ENCODE data around the gene SULF2.
A peak's percentile ranks its signal among the peaks of the same experiment; 100 is the strongest.

The SULF2 gene

DNA sequence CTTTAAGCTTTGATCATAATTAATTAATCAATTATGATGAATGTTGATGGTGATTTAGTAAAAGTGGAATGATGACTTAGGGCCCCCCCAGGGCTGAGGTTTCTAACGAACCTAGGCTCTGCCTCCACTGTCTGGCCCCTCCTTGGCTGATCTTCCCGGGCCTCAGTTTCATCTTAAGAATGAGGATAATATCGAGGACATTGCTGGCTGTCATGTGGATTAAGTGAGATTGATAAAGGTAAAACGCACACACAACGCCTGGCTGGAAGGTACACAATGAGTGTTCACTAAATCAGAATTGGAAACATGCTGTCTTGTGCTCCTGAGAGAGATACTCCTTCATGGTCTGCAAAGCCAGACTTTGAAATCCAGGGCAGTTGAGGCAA lies 5.3 kb upstream of the SULF2 start:
- H3K4me1 ChIP-seq (ENCODE audit: control insufficient read depth, insufficient read depth, low read length): no peaks in the 10 kb centered on the region

DNA sequence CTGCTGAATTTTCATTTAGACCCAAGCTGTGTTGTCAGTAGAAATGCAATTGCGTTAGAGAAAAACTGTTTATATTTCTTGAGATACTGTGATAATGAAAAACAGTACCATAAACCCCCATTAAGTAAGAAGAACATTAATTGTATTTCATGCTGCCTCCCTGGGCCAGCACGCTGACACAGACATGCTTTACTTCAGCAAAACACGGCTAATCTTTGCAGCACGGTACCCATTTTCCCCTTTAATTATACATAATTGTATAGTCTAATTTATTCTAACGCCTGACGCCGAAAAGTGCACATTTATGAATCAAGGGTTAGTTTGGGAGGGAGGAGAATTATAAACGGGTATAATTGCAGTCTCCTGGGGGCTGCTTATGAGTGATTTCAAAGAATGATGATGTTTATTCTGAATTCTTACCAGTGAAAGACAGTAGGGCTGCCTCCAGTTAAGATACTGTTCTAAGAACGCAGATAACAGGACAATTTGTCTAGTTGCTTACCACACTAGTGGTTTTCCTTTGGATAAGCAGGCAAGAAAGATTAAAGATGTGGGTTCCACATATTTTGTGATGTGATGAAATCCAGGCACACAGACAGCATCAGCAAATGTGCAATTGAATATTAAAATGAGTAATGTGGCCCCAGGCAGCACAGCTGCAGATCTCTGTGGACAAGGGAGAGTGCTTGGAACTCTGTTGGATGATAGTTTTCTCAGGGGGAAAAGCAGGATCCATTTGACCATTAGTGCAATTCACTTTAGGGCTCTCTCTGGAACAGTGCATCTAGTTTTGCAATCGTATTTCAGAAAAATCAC lies 4.7 kb upstream of the SULF2 start:
- Histone ChIP-seq H3K4me1 (ENCODE audit: control insufficient read depth, insufficient read depth, low read length) (no peaks in the 10 kb centered on the region), H3K9ac (ENCODE audit: low read depth, low read length) (no peak overlapping the region), H3K27me3 (ENCODE audit: control insufficient read depth, insufficient read depth, low read length) (peaks cover 14% of the 10 kb centered on the region), H3K4me3 (ENCODE audit: low read depth, low read length) (no peak overlapping the region), H3K36me3 (ENCODE audit: control insufficient read depth, insufficient read depth, low read length) (no peaks in the 10 kb centered on the region), H3K9me3 (ENCODE audit: control insufficient read depth, insufficient read depth, low read length) (no peaks in the 10 kb centered on the region)

More for the DNA sequence above, 5.3 kb upstream of the SULF2 start:
- Histone ChIP-seq H3K36me3 (ENCODE audit: control insufficient read depth, insufficient read depth, low read length) (no peaks in the 10 kb centered on the region), H3K9ac (ENCODE audit: low read depth, low read length) (no peak overlapping the region), H3K9me3 (ENCODE audit: control insufficient read depth, insufficient read depth, low read length) (no peaks in the 10 kb centered on the region), H3K27me3 (ENCODE audit: control insufficient read depth, insufficient read depth, low read length) (peaks cover 14% of the 10 kb centered on the region), H3K4me3 (ENCODE audit: low read depth, low read length) (no peak overlapping the region)

DNA sequence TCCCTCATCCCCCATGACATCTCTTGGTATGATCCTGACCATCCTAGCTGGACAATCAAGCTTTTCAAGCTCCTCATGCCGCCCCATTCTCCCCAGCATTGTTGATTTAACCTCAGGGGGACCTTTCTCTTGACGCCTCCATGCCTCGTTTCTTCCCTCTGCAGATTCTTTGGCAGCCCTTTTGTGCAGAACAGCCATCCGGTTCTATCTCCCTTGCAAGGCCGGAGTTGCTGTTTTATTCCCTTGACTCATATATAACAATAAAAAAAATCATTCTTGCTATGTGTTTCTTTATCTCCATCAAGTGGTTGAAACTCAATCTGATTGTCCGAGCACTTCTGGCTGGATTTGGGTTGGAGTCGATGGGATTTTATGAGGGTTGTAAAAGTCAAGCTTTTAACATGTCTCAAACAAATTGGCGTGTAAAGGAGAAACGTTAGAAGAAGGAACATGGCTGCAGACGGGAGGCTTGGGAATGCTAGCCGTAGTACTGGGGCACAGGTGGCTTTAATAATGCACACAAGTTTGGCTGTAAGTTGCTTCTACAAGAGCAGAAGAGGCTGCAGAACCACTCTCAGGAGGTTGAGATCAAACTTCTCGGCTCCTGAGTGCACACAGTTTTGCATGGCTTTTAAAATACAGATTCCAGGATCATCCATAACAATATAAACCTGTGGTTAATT lies 3.9 kb upstream of the SULF2 start:
- H3K9me3 ChIP-seq (ENCODE audit: control insufficient read depth, insufficient read depth, low read length): no peaks in the 10 kb centered on the region
- H3K4me1 ChIP-seq (ENCODE audit: control insufficient read depth, insufficient read depth, low read length): no peaks in the 10 kb centered on the region
- H3K36me3 ChIP-seq (ENCODE audit: control insufficient read depth, insufficient read depth, low read length): no peaks in the 10 kb centered on the region
- H3K27me3 ChIP-seq (ENCODE audit: control insufficient read depth, insufficient read depth, low read length): peaks cover 20% of the 10 kb centered on the region
- H3K9ac ChIP-seq (ENCODE audit: low read depth, low read length): no peak overlapping the region
- H3K4me3 ChIP-seq (ENCODE audit: low read depth, low read length): no peak overlapping the region

DNA sequence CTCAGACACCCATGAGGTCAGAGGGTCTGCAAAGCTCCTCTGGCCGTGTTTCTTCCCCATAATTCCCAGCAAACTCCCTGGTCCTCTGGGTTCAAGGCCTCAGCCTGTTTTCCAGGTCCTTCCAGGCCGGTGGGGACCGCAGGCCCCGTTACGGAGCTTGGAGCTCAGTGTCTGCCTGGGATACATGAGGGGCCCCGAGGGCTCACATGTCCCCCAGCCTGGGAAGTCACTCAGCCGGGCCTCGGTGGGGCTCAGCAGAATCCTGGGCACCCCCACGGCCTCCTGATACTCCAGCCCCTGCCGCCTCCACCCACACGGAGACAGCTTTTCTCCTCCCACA lies 3.4 kb upstream of the SULF2 start:
- H3K4me3 ChIP-seq (ENCODE audit: low read depth, low read length): no peak overlapping the region
- peaks cover 25% of the 10 kb centered on the region for H3K27me3 ChIP-seq (ENCODE audit: control insufficient read depth, insufficient read depth, low read length)
- no peaks in the 10 kb centered on the region for H3K36me3 ChIP-seq (ENCODE audit: control insufficient read depth, insufficient read depth, low read length)
- H3K9me3 ChIP-seq (ENCODE audit: control insufficient read depth, insufficient read depth, low read length): no peaks in the 10 kb centered on the region
- no peak overlapping the region for H3K9ac ChIP-seq (ENCODE audit: low read depth, low read length)
- no peaks in the 10 kb centered on the region for H3K4me1 ChIP-seq (ENCODE audit: control insufficient read depth, insufficient read depth, low read length)

DNA sequence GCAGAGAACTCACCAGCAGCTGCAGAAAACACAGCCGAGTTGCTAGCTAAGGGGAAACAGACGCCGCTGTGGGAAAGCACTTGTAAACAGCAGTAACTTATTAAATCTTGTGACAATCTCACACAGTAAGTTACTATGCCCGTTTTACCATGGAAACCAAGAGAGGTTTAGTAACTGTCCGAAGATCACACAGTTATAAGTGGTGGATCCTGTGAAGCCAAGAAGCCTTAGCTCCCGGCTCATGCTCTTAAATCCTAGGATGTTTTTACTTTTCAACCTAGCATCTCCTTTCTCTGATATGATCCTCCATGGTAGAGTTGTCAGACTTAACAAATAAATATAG lies 1.5 kb upstream of the SULF2 start:
- Histone ChIP-seq H3K36me3 (ENCODE audit: control insufficient read depth, insufficient read depth, low read length) (no peaks in the 10 kb centered on the region), H3K9ac (ENCODE audit: low read depth, low read length) (no peak overlapping the region), H3K4me3 (ENCODE audit: low read depth, low read length) (peak overlapping the region; percentile 79), H3K9me3 (ENCODE audit: control insufficient read depth, insufficient read depth, low read length) (no peaks in the 10 kb centered on the region), H3K4me1 (ENCODE audit: control insufficient read depth, insufficient read depth, low read length) (peaks cover 2% of the 10 kb centered on the region), H3K27me3 (ENCODE audit: control insufficient read depth, insufficient read depth, low read length) (peaks cover 34% of the 10 kb centered on the region)

DNA sequence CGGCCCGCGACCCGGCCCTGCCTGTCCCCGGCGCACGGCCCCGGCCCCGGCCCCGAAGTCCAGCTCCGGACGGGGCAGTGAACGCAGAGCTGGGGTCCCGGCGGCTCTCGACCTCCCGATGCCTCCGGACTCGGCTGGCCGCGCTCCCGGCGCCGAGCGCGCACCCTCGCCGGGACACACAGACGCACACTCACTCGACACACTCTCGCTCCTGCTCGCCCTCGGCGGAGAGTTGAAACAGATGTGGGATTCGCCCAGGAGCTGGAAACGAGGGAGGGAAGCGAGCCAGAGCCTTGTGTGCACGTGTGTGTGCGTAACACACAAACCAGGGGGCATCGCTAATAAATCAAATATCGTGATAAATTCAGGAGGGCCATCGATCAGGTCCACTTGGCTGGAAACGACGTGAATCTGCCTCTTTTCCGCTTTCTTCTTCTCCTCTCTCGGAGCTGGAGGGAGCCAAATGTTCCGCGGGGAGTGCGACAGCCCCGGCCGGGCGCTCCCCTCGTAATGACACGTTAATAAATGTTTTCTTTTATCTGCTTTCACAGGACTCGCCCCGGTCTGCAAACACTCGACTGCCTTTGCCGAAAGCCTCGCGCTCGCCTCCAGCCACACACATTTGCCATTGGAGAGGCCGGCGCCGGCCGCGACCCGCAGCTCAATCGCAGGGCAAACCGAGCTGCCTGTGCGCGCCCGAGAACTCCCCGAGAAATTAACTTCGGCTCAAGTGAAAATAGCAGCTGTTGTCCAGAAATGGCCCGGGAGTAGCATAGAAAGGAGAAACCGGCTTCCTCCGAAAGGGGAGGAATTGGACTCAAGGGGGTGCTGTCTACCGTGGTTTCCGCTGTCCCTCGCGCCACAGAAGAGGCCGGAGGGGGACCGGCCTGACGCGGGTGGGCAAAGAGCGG lies 828 bp upstream of the SULF2 start:
- no peaks in the 10 kb centered on the region for H3K36me3 ChIP-seq (ENCODE audit: control insufficient read depth, insufficient read depth, low read length)
- H3K9me3 ChIP-seq (ENCODE audit: control insufficient read depth, insufficient read depth, low read length): no peaks in the 10 kb centered on the region
- peaks cover 34% of the 10 kb centered on the region for H3K27me3 ChIP-seq (ENCODE audit: control insufficient read depth, insufficient read depth, low read length)
- H3K4me3 ChIP-seq (ENCODE audit: low read depth, low read length): peak overlapping the region; percentile 79
- H3K9ac ChIP-seq (ENCODE audit: low read depth, low read length): peak overlapping the region; percentile 47
- H3K4me1 ChIP-seq (ENCODE audit: control insufficient read depth, insufficient read depth, low read length): peaks cover 2% of the 10 kb centered on the region

DNA sequence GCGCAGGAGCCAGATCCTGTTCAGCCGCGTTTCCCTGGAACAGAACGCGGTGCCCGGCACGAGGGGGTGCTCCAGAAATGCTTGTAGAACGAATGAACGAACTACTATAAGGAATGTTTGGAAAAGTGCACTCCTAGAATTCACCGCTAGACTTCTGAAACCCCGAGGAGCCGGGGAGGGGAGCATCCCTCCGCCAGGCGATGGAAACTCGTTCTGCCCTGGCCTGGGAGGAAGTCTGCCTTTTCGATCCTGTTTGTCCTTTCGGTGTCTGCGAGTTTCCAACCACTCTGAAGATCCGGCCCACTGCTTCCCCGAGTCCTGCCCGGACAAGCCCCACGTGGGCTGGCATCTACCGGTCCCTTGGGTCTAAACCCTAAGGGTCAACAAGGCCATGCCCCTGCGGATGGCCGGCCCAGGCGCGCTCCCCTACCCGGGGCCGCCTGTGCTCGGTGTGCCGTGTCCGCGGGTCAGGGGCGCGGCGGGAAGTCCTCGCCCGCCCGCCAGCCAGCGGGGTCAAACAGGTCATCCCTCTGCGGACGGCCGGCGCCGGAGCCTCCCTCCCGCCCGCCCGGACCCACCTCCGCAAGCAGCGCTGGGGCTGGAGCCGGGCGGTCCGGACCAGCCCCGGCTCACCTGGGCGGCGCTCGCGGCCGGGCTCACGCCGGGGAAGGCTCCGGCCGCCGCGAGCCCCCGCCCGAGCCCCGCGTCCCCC lies 526 bp downstream of the SULF2 start:
- no peaks in the 10 kb centered on the region for H3K9me3 ChIP-seq (ENCODE audit: control insufficient read depth, insufficient read depth, low read length)
- H3K4me3 ChIP-seq (ENCODE audit: low read depth, low read length): peak overlapping the region; percentile 75
- peaks cover 34% of the 10 kb centered on the region for H3K27me3 ChIP-seq (ENCODE audit: control insufficient read depth, insufficient read depth, low read length)
- no peaks in the 10 kb centered on the region for H3K36me3 ChIP-seq (ENCODE audit: control insufficient read depth, insufficient read depth, low read length)
- peaks cover 2% of the 10 kb centered on the region for H3K4me1 ChIP-seq (ENCODE audit: control insufficient read depth, insufficient read depth, low read length)
- H3K9ac ChIP-seq (ENCODE audit: low read depth, low read length): peak overlapping the region; percentile 3

DNA sequence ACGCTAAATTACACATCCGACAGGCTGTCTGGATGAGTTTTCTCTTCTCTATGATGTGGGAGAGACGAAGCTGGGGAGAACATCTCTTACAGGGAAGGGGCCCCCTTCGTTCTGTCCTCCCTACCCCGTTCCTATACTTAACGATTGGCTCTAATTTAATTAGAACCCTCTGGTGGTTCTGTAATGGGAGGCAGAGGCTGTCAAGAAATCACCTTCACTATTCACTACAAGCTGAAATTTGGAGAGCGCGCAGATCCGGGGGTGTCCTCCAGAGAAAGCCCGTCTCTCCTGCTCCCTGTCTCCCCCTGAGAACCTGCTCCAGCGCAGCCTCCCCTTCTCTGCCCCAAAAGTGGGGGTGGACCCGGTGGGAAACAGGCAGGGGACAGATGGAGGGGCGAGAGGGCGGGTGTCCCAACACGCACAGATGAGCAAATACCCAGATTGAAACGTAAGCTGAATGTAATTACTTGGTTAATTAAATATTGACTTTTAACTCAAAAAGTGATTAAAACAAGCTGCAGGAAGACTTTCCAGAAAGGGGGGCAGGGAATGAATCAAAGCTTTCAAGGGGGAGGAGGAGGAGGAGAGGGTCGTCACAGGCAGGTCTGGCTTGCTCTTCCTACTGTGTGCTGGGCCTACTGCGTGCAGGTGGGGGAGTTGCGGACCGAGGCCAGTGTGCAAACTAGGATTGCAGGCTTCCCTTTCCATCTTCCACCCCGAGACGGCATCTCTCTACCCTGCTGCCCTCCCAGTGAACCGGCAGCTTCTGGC lies 1.3 kb downstream of the SULF2 start:
- peak overlapping the region; percentile 75 for H3K4me3 ChIP-seq (ENCODE audit: low read depth, low read length)

DNA sequence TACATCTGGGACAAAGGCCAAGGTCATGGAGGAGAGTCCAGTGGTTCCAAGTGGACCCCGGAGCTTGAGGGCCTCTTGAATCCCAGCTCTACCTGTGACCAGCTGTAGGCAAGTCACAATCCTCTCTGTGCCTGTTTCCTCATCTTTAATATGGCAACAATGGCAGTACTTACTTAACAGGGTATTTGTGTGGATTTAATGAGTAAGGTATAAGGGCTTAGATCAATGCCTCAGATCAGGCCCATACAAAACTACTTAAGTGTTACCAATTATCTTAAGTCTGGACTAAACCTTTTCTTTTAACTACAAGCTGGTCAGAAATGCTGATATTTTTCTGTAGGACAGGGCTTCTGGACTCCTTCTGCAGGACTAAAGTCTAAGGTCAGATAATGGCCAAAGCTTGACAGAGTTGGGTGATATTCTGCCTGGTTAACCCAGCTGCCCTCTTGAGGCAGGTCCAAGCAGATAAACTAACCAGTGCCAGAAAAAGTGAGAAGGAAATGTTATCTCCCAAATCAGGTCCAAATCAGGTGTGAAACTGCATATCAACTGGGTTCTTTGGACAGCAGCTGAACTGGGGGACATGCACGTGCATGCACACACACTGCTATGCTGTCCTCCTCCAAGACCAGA lies 2.2 kb downstream of the SULF2 start:
- Histone ChIP-seq H3K36me3 (ENCODE audit: control insufficient read depth, insufficient read depth, low read length) (no peaks in the 10 kb centered on the region), H3K27me3 (ENCODE audit: control insufficient read depth, insufficient read depth, low read length) (peaks cover 34% of the 10 kb centered on the region), H3K9ac (ENCODE audit: low read depth, low read length) (no peak overlapping the region), H3K9me3 (ENCODE audit: control insufficient read depth, insufficient read depth, low read length) (no peaks in the 10 kb centered on the region), H3K4me1 (ENCODE audit: control insufficient read depth, insufficient read depth, low read length) (peaks cover 2% of the 10 kb centered on the region), H3K4me3 (ENCODE audit: low read depth, low read length) (no peak overlapping the region)

More for the DNA sequence above, 1.3 kb downstream of the SULF2 start:
- Histone ChIP-seq H3K9ac (ENCODE audit: low read depth, low read length) (peak overlapping the region; percentile 3), H3K27me3 (ENCODE audit: control insufficient read depth, insufficient read depth, low read length) (peaks cover 34% of the 10 kb centered on the region), H3K9me3 (ENCODE audit: control insufficient read depth, insufficient read depth, low read length) (no peaks in the 10 kb centered on the region), H3K4me1 (ENCODE audit: control insufficient read depth, insufficient read depth, low read length) (peaks cover 2% of the 10 kb centered on the region), H3K36me3 (ENCODE audit: control insufficient read depth, insufficient read depth, low read length) (no peaks in the 10 kb centered on the region)

DNA sequence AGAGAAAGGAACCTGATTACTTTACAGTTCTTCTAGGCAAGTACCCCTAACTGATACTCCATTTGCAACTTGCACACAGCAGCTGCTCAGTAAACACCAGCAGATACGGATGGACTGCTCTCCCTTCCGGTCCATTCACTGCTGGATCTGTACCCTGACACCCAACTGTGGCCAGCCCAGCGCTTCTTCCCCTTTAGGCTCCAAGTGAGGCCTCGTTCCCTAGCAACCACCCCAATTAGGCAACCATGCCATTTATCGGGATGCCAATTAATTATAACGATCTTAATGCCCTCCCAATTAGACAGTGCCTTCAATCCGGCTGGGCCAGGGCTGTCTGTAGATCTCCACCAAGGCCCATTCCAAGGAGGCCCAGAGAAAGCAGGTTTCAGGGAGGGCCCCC lies 3.2 kb downstream of the SULF2 start:
- no peaks in the 10 kb centered on the region for H3K36me3 ChIP-seq (ENCODE audit: control insufficient read depth, insufficient read depth, low read length)
- H3K4me1 ChIP-seq (ENCODE audit: control insufficient read depth, insufficient read depth, low read length): peaks cover 2% of the 10 kb centered on the region
- no peak overlapping the region for H3K9ac ChIP-seq (ENCODE audit: low read depth, low read length)
- H3K9me3 ChIP-seq (ENCODE audit: control insufficient read depth, insufficient read depth, low read length): no peaks in the 10 kb centered on the region
- H3K4me3 ChIP-seq (ENCODE audit: low read depth, low read length): no peak overlapping the region
- peaks cover 30% of the 10 kb centered on the region for H3K27me3 ChIP-seq (ENCODE audit: control insufficient read depth, insufficient read depth, low read length)

Data from iPS-15b (cell line).